Mammary microvascular endothelial cell (primary cell): ENCODE data around the gene TRIM63. TPM values are rescaled to one million over a fixed set of nuclear protein-coding genes. Genes with fewer than 3 reads are reported as not detected.

Experiments used
- total RNA-seq: library from RNA; depleted of rRNA; stranded (reverse); fragments of >200 nt; gene quantifications from 2 replicates; pipeline ENCODE4 v1.2.3, GENCODE V29; 2015

The TRIM63 gene
- not detected in 2 replicates for total RNA-seq

DNA sequence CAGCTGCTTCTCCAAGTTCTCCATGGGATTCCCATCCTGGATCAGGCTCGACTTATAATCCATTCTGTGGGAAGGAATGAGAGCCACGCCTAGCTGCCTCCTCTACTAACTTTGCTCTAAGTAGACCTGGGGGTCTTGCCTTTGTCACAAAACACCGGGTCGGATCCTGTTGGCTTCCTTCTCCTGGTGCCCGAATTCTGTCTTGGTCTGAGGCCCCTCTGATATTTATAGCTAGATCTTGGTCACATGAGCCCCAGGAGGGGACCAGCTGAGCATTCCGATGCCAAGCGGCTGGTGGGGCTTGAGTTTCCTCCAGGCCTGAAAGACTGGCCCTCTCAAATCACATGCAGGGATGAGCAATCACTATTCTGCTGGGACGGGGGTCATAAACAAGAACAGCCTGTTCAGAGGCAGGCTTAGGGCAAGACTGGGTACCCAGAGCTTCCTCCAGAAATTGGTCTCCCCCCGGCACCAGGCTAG lies at the start of gene TRIM63:
TRIM63 (minus strand) TSS at position 199 of the 480 bp plus-strand sequence; CDS start at position 63, 136 bp downstream.

DNA sequence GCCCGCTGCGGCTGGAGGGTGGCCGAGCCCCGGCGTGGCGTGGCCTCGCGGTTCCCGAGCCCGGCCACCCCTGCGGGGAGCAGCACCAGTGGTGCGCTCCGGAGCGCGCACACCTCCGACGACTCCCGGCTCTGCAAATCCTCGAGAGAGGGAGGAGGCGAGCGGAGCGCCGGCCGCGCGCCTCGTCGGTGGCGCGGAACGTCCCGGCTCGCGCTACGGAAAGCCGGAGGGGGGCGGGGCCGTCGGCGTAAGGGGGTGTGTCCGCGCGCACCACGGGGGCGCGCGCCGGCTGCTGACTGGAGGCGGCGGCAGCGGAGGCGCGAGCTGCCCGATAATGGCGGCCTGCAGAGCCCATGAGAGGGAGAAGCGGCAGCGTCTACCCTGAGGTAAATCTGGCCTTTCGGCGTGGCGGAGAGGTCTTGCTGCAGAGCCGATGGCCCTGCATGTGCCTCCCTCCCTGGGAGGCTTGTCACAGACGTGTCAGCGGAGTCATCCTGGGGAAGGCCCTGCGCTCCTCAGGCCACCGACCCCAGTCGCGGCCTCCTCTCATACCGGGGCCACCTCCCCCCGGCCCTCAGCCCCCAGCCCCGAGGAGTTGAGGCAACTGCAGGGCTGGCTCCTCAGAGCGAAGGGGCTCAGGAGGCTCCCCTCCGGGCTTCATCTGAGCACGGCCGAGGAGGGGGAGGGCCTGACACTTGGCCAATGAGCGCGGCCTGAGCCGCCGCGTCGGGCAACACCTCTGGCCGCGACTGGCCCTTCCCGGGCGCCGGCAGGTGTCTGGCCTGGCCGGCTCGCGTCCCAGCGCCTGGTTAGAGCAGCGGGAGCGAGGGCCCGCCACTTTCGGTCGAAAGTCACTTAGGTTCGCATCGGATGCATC lies 44.3 kb upstream of the TRIM63 start, which contains the start of gene PDIK1L:
PDIK1L (plus strand) TSS at position 295 of the 877 bp plus-strand sequence. CDS start 2,485 bp downstream, outside the sequence.

DNA sequence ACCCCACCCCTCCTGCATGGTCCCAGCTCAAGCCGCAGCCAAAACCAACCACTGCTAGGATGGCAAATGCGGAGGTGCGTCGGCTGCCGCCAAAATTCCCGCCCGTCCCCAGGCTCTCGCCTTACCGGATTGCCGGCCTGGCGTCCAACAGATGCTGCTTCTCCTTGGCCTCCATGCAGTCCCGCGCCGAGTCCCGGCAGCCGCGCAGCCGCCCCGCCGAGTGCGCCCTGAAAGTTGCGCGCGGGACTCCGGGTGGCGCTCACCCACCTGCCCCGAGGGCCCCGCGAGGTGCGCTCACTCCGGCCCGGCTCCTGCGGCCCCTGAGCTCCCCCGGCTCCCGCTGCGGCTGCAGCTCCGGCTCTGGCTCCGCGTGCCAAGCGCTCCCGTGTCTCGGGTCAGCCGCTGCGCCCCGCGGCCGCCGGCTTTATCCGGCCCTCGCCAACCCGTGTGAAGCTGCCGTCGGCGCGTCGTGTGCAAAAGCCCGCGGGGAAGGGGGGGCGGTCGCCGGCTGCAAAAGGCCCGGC lies 21.6 kb downstream of the TRIM63 start, which contains the start of gene SLC30A2:
SLC30A2 (minus strand) TSS at position 397 of the 524 bp plus-strand sequence; CDS start at position 175, 222 bp downstream.

DNA sequence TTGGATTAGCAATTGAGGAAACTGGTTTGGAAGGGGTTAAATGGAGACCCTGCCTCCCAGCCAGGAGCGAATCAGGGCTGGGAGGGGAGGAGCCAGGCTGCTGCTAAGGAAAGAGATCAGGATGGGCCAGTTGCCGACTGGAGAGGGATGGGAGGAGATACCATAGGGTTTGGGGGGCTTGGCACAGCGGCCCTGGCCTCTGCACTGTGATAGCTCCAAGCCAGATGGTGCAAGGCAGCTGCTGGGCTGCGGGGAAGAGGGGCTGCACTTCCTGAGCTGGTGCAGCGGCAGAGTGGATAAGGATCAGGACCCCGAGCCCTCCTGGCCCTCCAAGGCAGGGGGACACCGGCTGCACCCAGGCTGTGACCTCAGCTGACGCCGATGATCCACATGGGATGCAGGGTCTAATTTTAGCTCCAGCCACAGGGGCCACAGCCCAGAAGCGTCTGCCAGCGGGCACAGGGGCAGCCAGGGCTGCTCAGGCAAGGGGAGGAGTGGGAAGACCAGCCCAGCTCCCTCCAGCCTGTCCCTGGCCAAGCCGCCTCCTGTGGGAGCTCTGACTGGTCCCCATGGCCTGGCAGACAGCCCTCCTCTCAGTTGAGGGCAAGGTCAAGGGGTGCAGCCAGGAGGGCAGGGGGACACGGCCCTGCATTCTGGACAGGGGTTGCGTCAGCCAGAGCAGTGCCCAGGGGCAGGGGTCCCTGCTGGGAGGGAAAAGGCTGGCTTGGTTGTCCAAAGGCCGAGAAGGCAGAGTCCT lies 45.6 kb downstream of the TRIM63 start, which contains the start of gene EXTL1:
EXTL1 (plus strand) TSS at position 129 of the 757 bp plus-strand sequence. CDS start 872 bp downstream, outside the sequence.

Other genes starting within 250 kb of the TRIM63 start
- 23.3 and 25.8 TPM in 2 replicates for gene MTFR1L, start 247.7 kb downstream of the TRIM63 start, total RNA-seq
- 2.5 and 4.2 TPM in 2 replicates for gene AUNIP, start 208.2 kb downstream of the TRIM63 start, total RNA-seq
- 5.0 and 6.3 TPM in 2 replicates for gene PAQR7, start 191.9 kb downstream of the TRIM63 start, total RNA-seq
- 203 and 218 TPM in 2 replicates for gene STMN1, start 161.2 kb downstream of the TRIM63 start, total RNA-seq
- 6.6 and 7.6 TPM in 2 replicates for gene PAFAH2, start 69.6 kb downstream of the TRIM63 start, total RNA-seq
- gene EXTL1, start 45.9 kb downstream of the TRIM63 start, total RNA-seq: not detected in 2 replicates
- 0.15 TPM in 1 of 2 replicates, not detected in the other for gene SLC30A2, start 21.5 kb downstream of the TRIM63 start, total RNA-seq
- 3.6 and 6.1 TPM in 2 replicates for gene PDIK1L, start 44.2 kb upstream of the TRIM63 start, total RNA-seq
- 3.7 and 4.7 TPM in 2 replicates for gene FAM110D, start 91.4 kb upstream of the TRIM63 start, total RNA-seq
- gene C1orf232, start 101.3 kb upstream of the TRIM63 start, total RNA-seq: not detected in 2 replicates
- 41.5 and 57.4 TPM in 2 replicates for gene ZNF593, start 102.3 kb upstream of the TRIM63 start, total RNA-seq
- 0.33 TPM in 1 of 2 replicates, not detected in the other for gene ZNF593OS, start 104.2 kb upstream of the TRIM63 start, total RNA-seq
- gene CNKSR1, start 109.9 kb upstream of the TRIM63 start, total RNA-seq: not detected in 2 replicates
- gene CATSPER4, start 123.0 kb upstream of the TRIM63 start, total RNA-seq: not detected in 2 replicates
- gene CEP85, start 166.6 kb upstream of the TRIM63 start, total RNA-seq: 9.5 and 13.4 TPM in 2 replicates
- gene SH3BGRL3, start 212.5 kb upstream of the TRIM63 start, total RNA-seq: 232 and 233 TPM in 2 replicates
- gene UBXN11, start 239.0 kb upstream of the TRIM63 start, total RNA-seq: 1.9 TPM in 2 replicates